Gastrocnemius medialis (tissue), 4 donors: Measurements from ENCODE around the gene RPGR.

ENCODE experiments used
- CTCF ChIP-seq, 5 experiments: fragments of 450-650 bp in 3 of 5; fragments of 200-600 bp in 2 of 5; sonication (generic) in 2 of 5; IDR thresholded peaks in 4 of 5; conservative IDR thresholded peaks in 1 of 5; 1 replicate in 4 of 5; 2 replicates in 1 of 5; pipeline ENCODE4 v1.5.1; 2016 to 2019; ENCODE audit warnings: antibody characterized with exemption in 5 of 5, mild to moderate bottlenecking in 3 of 5, moderate library complexity in 3 of 5
- POLR2A ChIP-seq, 2 donors: fragments of 450-650 bp; IDR thresholded peaks; one replicate each; pipeline ENCODE4 v1.6.1; 2017; ENCODE audit warnings: antibody characterized with exemption in 2 of 2, mild to moderate bottlenecking in 2 of 2, moderate library complexity in 2 of 2

GRCh38 chrX:38221391-38221929 is 105.8 kb downstream of the RPGR start:
- TF ChIP-seq CTCF (IDR thresholded peaks at IDR 0.05 in 4 of 5, conservative IDR thresholded peaks at IDR 0.05 in 1 of 5) (no peak), POLR2A (IDR thresholded peaks at IDR 0.05) (no peak)
